H9 (cell line): ENCODE results near the gene RPL6. TPM values are rescaled to one million over a fixed set of nuclear protein-coding genes. Genes with fewer than 3 reads are reported as not detected.

Experiments
- DNase-seq: peaks from one replicate; pipeline ENCODE4 v3.0.0-alpha.2; 2017
- H2AFZ ChIP-seq: one replicate; pipeline ENCODE4 v1.6.1; 2013; ENCODE audit warnings: mild to moderate bottlenecking, low read length, control low read depth, moderate library complexity
- H2AK5ac ChIP-seq: 2 replicates; pipeline ENCODE4 v1.6.1; 2013; ENCODE audit warnings: low read length, control low read depth, mixed read lengths; ENCODE audit not compliant: insufficient read length
- H2BK120ac ChIP-seq: one replicate; pipeline ENCODE4 v1.6.1; 2013; ENCODE audit warnings: low read depth, mild to moderate bottlenecking, low read length, control low read depth, inconsistent platforms; ENCODE audit not compliant: poor library complexity, severe bottlenecking
- H2BK12ac ChIP-seq: 2 replicates; pipeline ENCODE4 v1.6.1; 2013; ENCODE audit warnings: low read length, control low read depth, mixed read lengths, low read depth; ENCODE audit not compliant: insufficient read length
- H2BK15ac ChIP-seq: 2 replicates; pipeline ENCODE4 v1.6.1; 2013; ENCODE audit warnings: low read depth, low read length, control low read depth
- H2BK20ac ChIP-seq: one replicate; pipeline ENCODE4 v1.6.1; 2013; ENCODE audit warnings: low read depth, mild to moderate bottlenecking, low read length, control low read depth, inconsistent platforms; ENCODE audit not compliant: poor library complexity, severe bottlenecking
- H2BK5ac ChIP-seq: 2 replicates; pipeline ENCODE4 v1.6.1; 2013; ENCODE audit warnings: low read length, control low read depth, mixed read lengths; ENCODE audit not compliant: insufficient read length
- H3K14ac ChIP-seq: 2 replicates; pipeline ENCODE4 v1.6.1; 2013; ENCODE audit warnings: low read length, control low read depth; ENCODE audit not compliant: insufficient read depth
- H3K18ac ChIP-seq: 2 replicates; pipeline ENCODE4 v1.6.1; 2013; ENCODE audit warnings: low read depth, mild to moderate bottlenecking, mixed read lengths, low read length, control low read depth; ENCODE audit not compliant: insufficient read length
- H3K23ac ChIP-seq: 2 replicates; pipeline ENCODE4 v1.6.1; 2013; ENCODE audit warnings: low read length, control low read depth, mixed read lengths, low read depth; ENCODE audit not compliant: insufficient read length
- H3K23me2 ChIP-seq: 2 replicates; pipeline ENCODE4 v1.6.1; 2013; ENCODE audit warnings: low read depth, mild to moderate bottlenecking, mixed read lengths, low read length, control low read depth; ENCODE audit not compliant: insufficient read length, poor library complexity, severe bottlenecking
- H3K27ac ChIP-seq: 2 replicates; pipeline ENCODE4 v1.5.1; 2013; ENCODE audit warnings: low read length, control low read depth, mixed read lengths, low read depth; ENCODE audit not compliant: insufficient read length
- H3K27me3 ChIP-seq: 2 replicates; pipeline ENCODE4 v1.6.1; 2013; ENCODE audit warnings: low read length, control low read depth, inconsistent platforms; ENCODE audit not compliant: insufficient read depth
- H3K4ac ChIP-seq: 2 replicates; pipeline ENCODE4 v1.6.1; 2013; ENCODE audit warnings: low read depth, mild to moderate bottlenecking, control low read depth, inconsistent platforms, low read length, moderate library complexity
- H3K4me1 ChIP-seq: 2 replicates; pipeline ENCODE4 v1.6.1; 2013; ENCODE audit warnings: low read length, control low read depth, inconsistent platforms; ENCODE audit not compliant: insufficient read depth
- H3K4me2 ChIP-seq: 2 replicates; pipeline ENCODE4 v1.6.1; 2013; ENCODE audit warnings: low read length, control low read depth, mixed read lengths; ENCODE audit not compliant: insufficient read length, insufficient read depth
- H3K56ac ChIP-seq: 2 replicates; pipeline ENCODE4 v1.6.1; 2013; ENCODE audit warnings: low read depth, mild to moderate bottlenecking, mixed read lengths, low read length, control low read depth; ENCODE audit not compliant: insufficient read length
- H3K79me1 ChIP-seq: 2 replicates; pipeline ENCODE4 v1.6.1; 2013; ENCODE audit warnings: low read depth, mild to moderate bottlenecking, moderate library complexity, low read length, control low read depth, inconsistent platforms; ENCODE audit not compliant: insufficient read depth, poor library complexity, severe bottlenecking
- H3K79me2 ChIP-seq: 2 replicates; pipeline ENCODE4 v1.6.1; 2013; ENCODE audit warnings: low read length, control low read depth, inconsistent platforms; ENCODE audit not compliant: insufficient read depth
- H3K9ac ChIP-seq: 2 replicates; pipeline ENCODE4 v1.6.1; 2013; ENCODE audit warnings: low read length, control low read depth, mixed read lengths; ENCODE audit not compliant: insufficient read length; ENCODE audit errors: extremely low read depth
- H3K9me3 ChIP-seq: one replicate; pipeline ENCODE4 v1.6.1; 2013; ENCODE audit warnings: low read depth, low read length, inconsistent platforms; ENCODE audit not compliant: control insufficient read depth
- H3T11ph ChIP-seq: one replicate; pipeline ENCODE4 v1.6.1; 2013; ENCODE audit warnings: mild to moderate bottlenecking, low read length, control low read depth, inconsistent platforms
- H4K20me1 ChIP-seq: one replicate; pipeline ENCODE4 v1.6.1; 2013; ENCODE audit not compliant: control insufficient read depth, insufficient read length, insufficient read depth
- H4K5ac ChIP-seq: 2 replicates; pipeline ENCODE4 v1.6.1; 2013; ENCODE audit warnings: low read depth, mild to moderate bottlenecking, mixed read lengths, low read length, control low read depth; ENCODE audit not compliant: insufficient read length
- H4K8ac ChIP-seq: replicated peaks from 2 replicates; pipeline ENCODE4 v1.6.1; 2013; ENCODE audit warnings: low read length, control low read depth, mixed read lengths, low read depth; ENCODE audit not compliant: insufficient read length
- H4K91ac ChIP-seq: 2 replicates; pipeline ENCODE4 v1.6.1; 2013; ENCODE audit warnings: low read depth, mild to moderate bottlenecking, moderate library complexity, mixed read lengths, low read length, control low read depth; ENCODE audit not compliant: insufficient read length
- H3K27ac Mint-ChIP-seq, 3 experiments: 2 replicates in 2 of 3; 3 replicates in 1 of 3; pipeline ENCODE4 v1.8.0; 2020 to 2021; ENCODE audit warnings: mixed read lengths in 3 of 3, mild to moderate bottlenecking in 1 of 3, moderate library complexity in 1 of 3
- H3K27me3 Mint-ChIP-seq: 2 replicates; pipeline ENCODE4 v1.8.0; 2021; ENCODE audit warnings: low read depth, mild to moderate bottlenecking, moderate library complexity, mixed read lengths
- H3K36me3 Mint-ChIP-seq, 3 experiments: 2 replicates in 2 of 3; 3 replicates in 1 of 3; pipeline ENCODE4 v1.8.0; 2020 to 2021; ENCODE audit warnings: low read depth in 3 of 3, mixed read lengths in 3 of 3; ENCODE audit not compliant: insufficient read depth in 1 of 3
- H3K4me1 Mint-ChIP-seq, 2 experiments: 2 replicates each; pipeline ENCODE4 v1.8.0; 2020; ENCODE audit warnings: mixed read lengths in 2 of 2
- H3K4me3 Mint-ChIP-seq, 2 experiments: 2 replicates in 1 of 2; 3 replicates in 1 of 2; pipeline ENCODE4 v1.8.0; 2020 to 2021; ENCODE audit warnings: mild to moderate bottlenecking in 2 of 2, mixed read lengths in 2 of 2, moderate library complexity in 1 of 2
- H3K9me3 Mint-ChIP-seq, 2 experiments: 2 replicates in 1 of 2; 3 replicates in 1 of 2; pipeline ENCODE4 v1.8.0; 2020; ENCODE audit warnings: mild to moderate bottlenecking in 2 of 2, mixed read lengths in 2 of 2, moderate library complexity in 1 of 2
- CTCF ChIP-seq: fragments of 200-600 bp; sonication (generic); conservative IDR thresholded peaks from 3 replicates; pipeline ENCODE4 v1.8.0; 2021; ENCODE audit warnings: antibody characterized with exemption, mild to moderate bottlenecking
- WGBS: extraction: QIAGEN DNeasy Blood & Tissue Kit; methylation state at CpG from one replicate; pipeline ENCODE4 v1.1.7; 2013; ENCODE audit warnings: missing lambda C conversion rate, low lambda C conversion rate, mixed read lengths; ENCODE audit not compliant: insufficient read length; ENCODE audit errors: extremely low coverage; 5-methylcytosine and 5-hydroxymethylcytosine counted together
- total RNA-seq: library from RNA; stranded (reverse); gene quantifications from 2 replicates; pipeline ENCODE4 v1.2.1, GENCODE V29; 2021

Gene RPL6
- total RNA-seq, 1 experiment from 2014 or later: 1,921 TPM

GRCh38 chr12:112367965-112368364 lies 41.4 kb downstream of the RPL6 start:
- Histone ChIP-seq H2AK5ac (no peak overlapping the region), H3T11ph (no peak overlapping the region), H4K20me1 (no peaks in the 10 kb centered on the region), H2BK15ac (no peak overlapping the region), H3K79me1 (peaks cover 6% of the 10 kb centered on the region), H2BK120ac (no peak overlapping the region), H2BK20ac (no peak overlapping the region), H3K9ac (no peak overlapping the region), H3K9me3 (no peaks in the 10 kb centered on the region), H3K4me1 (peaks cover 2% of the 10 kb centered on the region; the same call in 1 of the 2 replicates), H3K4ac (no peak overlapping the region), H2BK5ac (no peak overlapping the region), H3K27ac (no peak overlapping the region), H4K8ac (no peak overlapping the region), H4K91ac (no peak overlapping the region), H3K79me2 (peaks cover 5% of the 10 kb centered on the region; the same call in 1 of the 2 replicates), H2AFZ (no peak overlapping the region), H3K27me3 (no peaks in the 10 kb centered on the region), H3K23me2 (no peaks in the 10 kb centered on the region), H3K4me2 (no peak overlapping the region), H3K18ac (no peak overlapping the region), H3K56ac (no peak overlapping the region), H4K5ac (no peak overlapping the region), H3K14ac (no peak overlapping the region), H3K23ac (no peak overlapping the region), H2BK12ac (no peak overlapping the region)
- no peaks in the 10 kb centered on the region for H3K36me3 Mint-ChIP-seq
- no peak for TF ChIP-seq CTCF
- H3K9me3 Mint-ChIP-seq: no peaks in the 10 kb centered on the region
- H3K27me3 Mint-ChIP-seq: no peaks in the 10 kb centered on the region
- no peak overlapping the region; a peak in 1 of 7 replicates for H3K27ac Mint-ChIP-seq
- H3K4me3 Mint-ChIP-seq: no peak overlapping the region
- H3K4me1 Mint-ChIP-seq: peaks cover 9 to 10% of the 10 kb centered on the region in 2 experiments; a peak in 3 of 4 replicates
- DNase-seq: no peak
- WGBS: 100% methylated on average over 1 of the region's 3 CpGs
